Stimulated activated CD8-positive, alpha-beta memory T cell treated with anti-CD3 and anti-CD28 coated beads, Interleukin-7, amount 100 ng/mL, for 24 hours (primary cell): Measurements from ENCODE around the gene CNTNAP2.

ENCODE experiments used
- DNase-seq: peaks from one replicate; pipeline ENCODE4 v3.0.0-alpha.2; 2020; ENCODE audit warnings: low read depth

CNTNAP2 gene

GRCh38 chr7:147411096-147411495, 1294.5 kb downstream of the CNTNAP2 start:
- no peak for DNase-seq

GRCh38 chr7:147412109-147412508, 1295.5 kb downstream of the CNTNAP2 start:
- no peak for DNase-seq

- DNase-seq = no peak
Measured at GRCh38 chr7:147412782-147413556, 1296.4 kb downstream of the CNTNAP2 start.

GRCh38 chr7:147413557-147413870, 1296.9 kb downstream of the CNTNAP2 start:
- DNase-seq = no peak

- DNase-seq = no peak
Measured at GRCh38 chr7:147415991-147416390, 1299.4 kb downstream of the CNTNAP2 start.

GRCh38 chr7:147418966-147419365, 1302.4 kb downstream of the CNTNAP2 start:
- DNase-seq = no peak

GRCh38 chr7:147423875-147424274, 1307.3 kb downstream of the CNTNAP2 start:
- no peak for DNase-seq

- DNase-seq = no peak
Measured at GRCh38 chr7:147428075-147428474, 1311.5 kb downstream of the CNTNAP2 start.

GRCh38 chr7:147429961-147430360, 1313.4 kb downstream of the CNTNAP2 start:
- DNase-seq = no peak

- no peak for DNase-seq
Measured at GRCh38 chr7:147432079-147432478, 1315.5 kb downstream of the CNTNAP2 start.

GRCh38 chr7:147432576-147432975, 1316.0 kb downstream of the CNTNAP2 start:
- no peak for DNase-seq

- DNase-seq = no peak
Measured at GRCh38 chr7:147436718-147437117, 1320.1 kb downstream of the CNTNAP2 start.

GRCh38 chr7:147438216-147438615, 1321.6 kb downstream of the CNTNAP2 start:
- no peak for DNase-seq

GRCh38 chr7:147443942-147444341, 1327.3 kb downstream of the CNTNAP2 start:
- DNase-seq = no peak

- no peak for DNase-seq
Measured at GRCh38 chr7:147452816-147453215, 1336.2 kb downstream of the CNTNAP2 start.

GRCh38 chr7:147465223-147465622, 1348.6 kb downstream of the CNTNAP2 start:
- DNase-seq = no peak

GRCh38 chr7:147472556-147472955, 1356.0 kb downstream of the CNTNAP2 start:
- no peak for DNase-seq

- DNase-seq = no peak
Measured at GRCh38 chr7:147474862-147475261, 1358.3 kb downstream of the CNTNAP2 start.

- no peak for DNase-seq
Measured at GRCh38 chr7:147477526-147477925, 1360.9 kb downstream of the CNTNAP2 start.

- no peak for DNase-seq
Measured at GRCh38 chr7:147478796-147479195, 1362.2 kb downstream of the CNTNAP2 start.

GRCh38 chr7:147483634-147484292, 1367.2 kb downstream of the CNTNAP2 start:
- DNase-seq = no peak

GRCh38 chr7:147485660-147486210, 1369.1 kb downstream of the CNTNAP2 start:
- no peak for DNase-seq

GRCh38 chr7:147492606-147493005, 1376.0 kb downstream of the CNTNAP2 start:
- DNase-seq = no peak
